Mesothelial cell of epicardium (in vitro differentiated cells): ENCODE measurements around the gene RAI14. TPM values are rescaled to one million over a fixed set of nuclear protein-coding genes. Genes with fewer than 3 reads are reported as not detected.

Source experiments
- DNase-seq, 2 experiments: peaks; one replicate each; pipeline ENCODE4 v3.0.0; 2021; ENCODE audit warnings: low spot score in 2 of 2; ENCODE audit not compliant: unreplicated experiment in 2 of 2
- H3K27ac Mint-ChIP-seq: 2 replicates; pipeline ENCODE4 v1.8.0; 2021; ENCODE audit warnings: mixed read lengths
- H3K27me3 Mint-ChIP-seq: 2 replicates; pipeline ENCODE4 v1.8.0; 2021; ENCODE audit warnings: low read depth, mixed read lengths
- H3K36me3 Mint-ChIP-seq: 2 replicates; pipeline ENCODE4 v1.8.0; 2021; ENCODE audit warnings: mixed read lengths
- H3K4me1 Mint-ChIP-seq: 2 replicates; pipeline ENCODE4 v1.8.0; 2021; ENCODE audit warnings: mixed read lengths
- H3K4me3 Mint-ChIP-seq: 2 replicates; pipeline ENCODE4 v1.8.0; 2021; ENCODE audit warnings: mild to moderate bottlenecking, moderate library complexity, mixed read lengths
- H3K9me3 Mint-ChIP-seq: 2 replicates; pipeline ENCODE4 v1.8.0; 2021; ENCODE audit warnings: mixed read lengths
- CTCF ChIP-seq: fragments of 200-600 bp; sonication (generic); IDR thresholded peaks from one replicate; pipeline ENCODE4 v1.5.0; 2021; ENCODE audit warnings: antibody characterized with exemption; ENCODE audit not compliant: unreplicated experiment
- total RNA-seq: library from RNA; stranded (reverse); gene quantifications from 3 replicates; pipeline ENCODE4 v1.2.1, GENCODE V29; 2021

RAI14 gene
- total RNA-seq, 1 donor from 2014 or later = 134 TPM

GRCh38 chr5:34838785-34839714 is 182.9 kb downstream of the RAI14 start, which contains the start of gene TTC23L:
TSS of gene TTC23L (plus strand) at chr5:34839164. CDS start at chr5:34840672, 1,508 bp downstream.
- TF ChIP-seq CTCF = no peak
- Mint-ChIP-seq H3K27me3 (no peaks in the 10 kb centered on the region), H3K27ac (peak within 1 kb of the TSS; percentile 93), H3K4me3 (peak within 1 kb of the TSS; percentile 84), H3K9me3 (peaks cover 5% of the 10 kb centered on the region), H3K4me1 (peaks cover 21% of the 10 kb centered on the region), H3K36me3 (peaks cover 18% of the 10 kb centered on the region)
- peak; percentile 72 to 83 for DNase-seq

GRCh38 chr5:34841816-34842215 is 185.7 kb downstream of the RAI14 start:
- TF ChIP-seq CTCF = no peak
- DNase-seq = no peak
- Mint-ChIP-seq H3K9me3 (no peaks in the 10 kb centered on the region), H3K27ac (no peak overlapping the region), H3K4me3 (no peak overlapping the region), H3K27me3 (no peaks in the 10 kb centered on the region), H3K4me1 (peaks cover 34% of the 10 kb centered on the region), H3K36me3 (peaks cover 5% of the 10 kb centered on the region)

GRCh38 chr5:34842554-34842953 is 186.4 kb downstream of the RAI14 start:
- Mint-ChIP-seq H3K27me3 (no peaks in the 10 kb centered on the region), H3K4me1 (peaks cover 34% of the 10 kb centered on the region), H3K9me3 (no peaks in the 10 kb centered on the region), H3K27ac (no peak overlapping the region), H3K36me3 (peaks cover 5% of the 10 kb centered on the region), H3K4me3 (no peak overlapping the region)
- no peak for TF ChIP-seq CTCF
- no peak for DNase-seq

- no peaks in the 10 kb centered on the region for H3K27me3 Mint-ChIP-seq
- H3K36me3 Mint-ChIP-seq = peaks cover 11% of the 10 kb centered on the region
- H3K27ac Mint-ChIP-seq = peak overlapping the region; percentile 44
- DNase-seq = no peak
- H3K4me1 Mint-ChIP-seq = peaks cover 29% of the 10 kb centered on the region
- peaks cover 8% of the 10 kb centered on the region for H3K9me3 Mint-ChIP-seq
- no peak for TF ChIP-seq CTCF
- no peak overlapping the region for H3K4me3 Mint-ChIP-seq
These were observed 187.4 kb downstream of the RAI14 start for GRCh38 chr5:34843497-34843896.

GRCh38 chr5:34844106-34844505 is 188.0 kb downstream of the RAI14 start:
- DNase-seq = no peak
- Mint-ChIP-seq H3K36me3 (peaks cover 13% of the 10 kb centered on the region), H3K27ac (no peak overlapping the region), H3K9me3 (peaks cover 10% of the 10 kb centered on the region), H3K4me3 (no peak overlapping the region), H3K4me1 (peaks cover 26% of the 10 kb centered on the region), H3K27me3 (no peaks in the 10 kb centered on the region)
- no peak for TF ChIP-seq CTCF
